ENCODE results near the gene OXLD1. TPM values are rescaled to one million over a fixed set of nuclear protein-coding genes. Genes with fewer than 3 reads are reported as not detected.

OXLD1 gene
- total and polyA plus RNA-seq, 4 donors: 8.9 to 77.7 (median 48.2) TPM

DNA sequence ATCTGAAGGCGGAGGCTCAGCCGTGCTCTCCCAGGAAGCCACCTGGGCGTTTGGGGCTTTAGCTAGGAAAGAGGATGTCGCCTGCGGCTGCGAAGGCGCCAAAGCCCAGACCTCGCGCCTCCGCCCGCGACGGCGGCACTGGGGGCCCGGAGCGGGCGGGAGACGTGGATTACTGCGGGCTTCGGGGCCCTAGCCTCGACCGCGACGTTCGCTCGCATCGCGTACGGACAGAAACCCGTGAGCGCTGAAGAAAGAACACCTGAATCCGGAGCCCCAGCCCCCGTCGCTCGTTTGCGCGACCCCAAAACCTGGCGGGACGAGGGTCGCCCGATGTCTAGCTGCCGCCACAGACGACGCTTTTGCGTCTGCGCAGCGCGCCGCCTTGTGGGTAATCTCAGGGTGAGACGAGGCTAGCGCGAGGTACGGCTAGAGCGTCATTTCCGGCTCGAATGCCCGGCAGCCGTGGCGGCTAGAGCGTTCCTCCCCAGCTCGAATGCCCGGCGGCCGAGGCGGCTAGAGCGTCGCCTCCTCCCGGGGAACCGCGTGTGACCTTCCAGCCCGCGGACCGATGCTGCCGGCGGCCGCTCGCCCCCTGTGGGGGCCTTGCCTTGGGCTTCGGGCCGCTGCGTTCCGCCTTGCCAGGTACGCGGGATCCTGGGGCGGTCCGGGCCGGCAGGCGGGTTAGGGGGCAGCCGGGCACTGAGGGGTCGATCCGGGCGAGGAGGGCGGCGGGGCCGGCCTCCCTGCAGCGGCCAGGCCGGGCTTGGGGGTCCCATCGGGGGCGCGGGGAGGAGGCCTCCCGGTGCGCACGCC lies 36.7 kb upstream of the OXLD1 start, which contains the start of gene MRPL12:
Gene MRPL12, plus strand, starts transcription at position 434 of the 813 bp plus-strand sequence. Its CDS starts 135 bp downstream, at position 569.
- peak; percentile 92 for ATAC-seq (ENCODE audit: insufficient read depth, low FRiP score)
- WGBS, 2 donors: 1% methylated on average over 89 to 102 of the region's 102 CpGs
- peaks cover 0 to 43% (median 10%) of the 10 kb centered on the region in 4 donors for H3K36me3 ChIP-seq (ENCODE audit: control insufficient read depth in 4 of 4, insufficient read depth in 4 of 4, low read length in 4 of 4)

DNA sequence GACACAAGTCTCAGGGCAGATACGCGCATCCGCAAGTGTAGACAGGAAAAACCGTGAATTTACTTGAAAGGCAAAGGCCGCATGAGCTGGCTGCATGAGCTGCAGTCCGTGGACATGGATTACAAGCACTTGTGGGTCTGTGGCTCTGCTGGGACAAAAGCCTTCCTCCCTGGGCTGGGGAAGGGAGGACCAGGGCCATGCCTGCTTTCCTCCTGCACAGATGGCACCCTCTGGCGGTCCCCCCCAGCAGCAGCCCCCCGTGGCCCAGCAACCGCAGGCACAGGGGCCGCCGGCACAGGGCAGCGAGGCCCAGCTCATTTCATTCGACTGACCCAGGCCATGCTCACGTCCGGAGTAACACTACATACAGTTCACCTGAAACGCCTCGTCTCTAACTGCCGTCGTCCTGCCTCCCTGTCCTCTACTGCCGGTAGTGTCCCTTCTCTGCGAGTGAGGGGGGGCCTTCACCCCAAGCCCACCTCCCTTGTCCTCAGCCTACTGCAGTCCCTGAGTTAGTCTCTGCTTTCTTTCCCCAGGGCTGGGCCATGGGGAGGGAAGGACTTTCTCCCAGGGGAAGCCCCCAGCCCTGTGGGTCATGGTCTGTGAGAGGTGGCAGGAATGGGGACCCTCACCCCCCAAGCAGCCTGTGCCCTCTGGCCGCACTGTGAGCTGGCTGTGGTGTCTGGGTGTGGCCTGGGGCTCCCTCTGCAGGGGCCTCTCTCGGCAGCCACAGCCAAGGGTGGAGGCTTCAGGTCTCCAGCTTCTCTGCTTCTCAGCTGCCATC lies 35.1 kb upstream of the OXLD1 start:
- TF ChIP-seq, protein P1, sequence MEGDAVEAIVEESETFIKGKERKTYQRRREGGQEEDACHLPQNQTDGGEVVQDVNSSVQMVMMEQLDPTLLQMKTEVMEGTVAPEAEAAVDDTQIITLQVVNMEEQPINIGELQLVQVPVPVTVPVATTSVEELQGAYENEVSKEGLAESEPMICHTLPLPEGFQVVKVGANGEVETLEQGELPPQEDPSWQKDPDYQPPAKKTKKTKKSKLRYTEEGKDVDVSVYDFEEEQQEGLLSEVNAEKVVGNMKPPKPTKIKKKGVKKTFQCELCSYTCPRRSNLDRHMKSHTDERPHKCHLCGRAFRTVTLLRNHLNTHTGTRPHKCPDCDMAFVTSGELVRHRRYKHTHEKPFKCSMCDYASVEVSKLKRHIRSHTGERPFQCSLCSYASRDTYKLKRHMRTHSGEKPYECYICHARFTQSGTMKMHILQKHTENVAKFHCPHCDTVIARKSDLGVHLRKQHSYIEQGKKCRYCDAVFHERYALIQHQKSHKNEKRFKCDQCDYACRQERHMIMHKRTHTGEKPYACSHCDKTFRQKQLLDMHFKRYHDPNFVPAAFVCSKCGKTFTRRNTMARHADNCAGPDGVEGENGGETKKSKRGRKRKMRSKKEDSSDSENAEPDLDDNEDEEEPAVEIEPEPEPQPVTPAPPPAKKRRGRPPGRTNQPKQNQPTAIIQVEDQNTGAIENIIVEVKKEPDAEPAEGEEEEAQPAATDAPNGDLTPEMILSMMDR (IDR thresholded peaks at IDR 0.05; ENCODE audit: control extremely low read depth, extremely low read depth): no peak
- H3K4me3 ChIP-seq: no peak overlapping the region
- peaks cover 0 to 29% (median 10%) of the 10 kb centered on the region in 5 donors for H3K4me1 ChIP-seq (ENCODE audit: control insufficient read depth in 5 of 5, insufficient read depth in 5 of 5, low read length in 5 of 5)
- no peak overlapping the region for H3K27ac ChIP-seq (ENCODE audit: low read depth in 1 of 2, low read length in 1 of 2)
- DNase-seq: no peak
- WGBS, 2 donors: 73 to 83% methylated on average over 22 to 23 of the region's 23 CpGs
- no peak for ATAC-seq (ENCODE audit: insufficient read depth, low FRiP score)
- H3K27me3 ChIP-seq (ENCODE audit: control insufficient read depth in 3 of 3, insufficient read depth in 3 of 3, low read length in 2 of 3): no peaks in the 10 kb centered on the region
- H3K36me3 ChIP-seq (ENCODE audit: control insufficient read depth in 4 of 4, insufficient read depth in 4 of 4, low read length in 4 of 4): peaks cover 6 to 43% (median 17%) of the 10 kb centered on the region in 4 donors
- no peak overlapping the region for H3K9ac ChIP-seq (ENCODE audit: insufficient read depth in 1 of 2, low read length in 2 of 2)
- no peaks in the 10 kb centered on the region for H3K9me3 ChIP-seq (ENCODE audit: control insufficient read depth in 4 of 4, insufficient read depth in 3 of 4, low read length in 3 of 4)

More for the DNA sequence above, 36.7 kb upstream of the OXLD1 start, which contains the start of gene MRPL12:
- TF ChIP-seq, protein P1 (IDR thresholded peaks at IDR 0.05; ENCODE audit: control extremely low read depth, extremely low read depth): peak; percentile 16
- Histone ChIP-seq H3K27ac (ENCODE audit: low read depth in 1 of 2, low read length in 1 of 2) (peak within 1 kb of the TSS; percentile 92 to 96), H3K9me3 (ENCODE audit: control insufficient read depth in 4 of 4, insufficient read depth in 3 of 4, low read length in 3 of 4) (no peaks in the 10 kb centered on the region), H3K9ac (ENCODE audit: insufficient read depth in 1 of 2, low read length in 2 of 2) (peak within 1 kb of the TSS; percentile 76 to 87), H3K4me1 (ENCODE audit: control insufficient read depth in 5 of 5, insufficient read depth in 5 of 5, low read length in 5 of 5) (peaks cover 0 to 29% (median 10%) of the 10 kb centered on the region in 5 donors), H3K27me3 (ENCODE audit: control insufficient read depth in 3 of 3, insufficient read depth in 3 of 3, low read length in 2 of 3) (no peaks in the 10 kb centered on the region), H3K4me3 (peak within 1 kb of the TSS; percentile 67)
- DNase-seq: peak; percentile 93 to 98 (median 94)

DNA sequence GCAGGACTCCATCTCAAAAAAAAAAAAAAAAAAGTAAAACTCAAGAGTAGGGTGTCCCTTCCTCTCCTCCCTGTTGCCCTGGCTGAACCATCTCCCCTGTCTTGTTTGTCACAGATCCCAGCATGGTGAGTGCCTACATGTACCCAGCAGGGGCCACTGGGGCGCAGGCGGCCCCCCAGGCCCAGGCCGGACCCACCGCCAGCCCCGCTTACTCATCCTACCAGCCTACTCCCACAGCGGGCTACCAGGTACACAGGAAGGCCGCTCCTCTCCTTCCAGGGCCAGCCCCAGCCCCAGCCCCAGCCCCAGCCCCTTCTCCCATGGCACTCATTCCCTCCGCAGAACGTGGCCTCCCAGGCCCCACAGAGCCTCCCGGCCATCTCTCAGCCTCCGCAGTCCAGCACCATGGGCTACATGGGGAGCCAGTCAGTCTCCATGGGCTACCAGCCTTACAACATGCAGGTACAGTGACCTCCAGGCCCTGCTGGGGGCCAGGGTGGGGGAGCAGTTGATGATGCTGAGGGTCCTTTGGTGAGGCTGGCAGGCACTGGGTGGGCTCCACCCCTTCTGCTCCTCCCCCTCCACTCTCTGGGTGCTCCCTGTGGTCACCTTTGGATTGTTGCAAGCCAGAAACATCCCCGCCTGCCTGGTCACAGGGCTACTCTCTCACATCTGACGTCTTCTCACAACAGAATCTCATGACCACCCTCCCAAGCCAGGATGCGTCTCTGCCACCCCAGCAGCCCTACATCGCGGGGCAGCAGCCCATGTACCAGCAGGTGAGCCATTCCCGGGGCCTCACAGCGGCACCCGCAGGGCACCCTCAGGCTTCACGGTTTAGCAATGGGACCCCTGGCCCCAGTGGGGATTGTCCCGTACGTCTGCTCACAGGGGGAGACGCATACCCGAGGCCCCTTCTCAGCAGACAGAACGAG lies 34.2 kb upstream of the OXLD1 start:
- 90 to 91% methylated on average over 25 of the region's 25 CpGs for WGBS, 2 donors
- H3K27me3 ChIP-seq (ENCODE audit: control insufficient read depth in 3 of 3, insufficient read depth in 3 of 3, low read length in 2 of 3): no peaks in the 10 kb centered on the region
- TF ChIP-seq, protein P1 (IDR thresholded peaks at IDR 0.05; ENCODE audit: control extremely low read depth, extremely low read depth): no peak
- peaks cover 6 to 49% (median 20%) of the 10 kb centered on the region in 4 donors for H3K36me3 ChIP-seq (ENCODE audit: control insufficient read depth in 4 of 4, insufficient read depth in 4 of 4, low read length in 4 of 4)
- no peak overlapping the region for H3K9ac ChIP-seq (ENCODE audit: insufficient read depth in 1 of 2, low read length in 2 of 2)
- no peaks in the 10 kb centered on the region for H3K9me3 ChIP-seq (ENCODE audit: control insufficient read depth in 4 of 4, insufficient read depth in 3 of 4, low read length in 3 of 4)
- no peak overlapping the region for H3K4me3 ChIP-seq
- peaks cover 0 to 29% (median 10%) of the 10 kb centered on the region in 5 donors for H3K4me1 ChIP-seq (ENCODE audit: control insufficient read depth in 5 of 5, insufficient read depth in 5 of 5, low read length in 5 of 5)
- DNase-seq: no peak
- H3K27ac ChIP-seq (ENCODE audit: low read depth in 1 of 2, low read length in 1 of 2): no peak overlapping the region
- ATAC-seq (ENCODE audit: insufficient read depth, low FRiP score): no peak

Measured in lung (tissue), 12 donors.